GM21447 (cell line): Measurements from ENCODE around the gene SPECC1L.
"Not testable (repeated sequence)": the region's sequence is repeated elsewhere in the genome, so short reads cannot be mapped to it uniquely, and the experiment has no call there.

Source experiments
- ATAC-seq: cut with Tn5 transposase; IDR thresholded peaks from one replicate; pipeline ENCODE4 v1.9.1; 2021; ENCODE audit not compliant: unreplicated experiment

SPECC1L gene

GRCh38 chr22:24245584-24246561 lies 24.8 kb upstream of the SPECC1L start:
- not testable (repeated sequence) for ATAC-seq

- ATAC-seq, result no peak
Observed at GRCh38 chr22:24247011-24247507, 23.6 kb upstream of the SPECC1L start.

GRCh38 chr22:24247564-24248344 lies 22.9 kb upstream of the SPECC1L start:
- ATAC-seq, result no peak

- ATAC-seq, result not testable (repeated sequence)
Observed at GRCh38 chr22:24248611-24249010, 22.0 kb upstream of the SPECC1L start.

- not testable (repeated sequence) for ATAC-seq
Observed at GRCh38 chr22:24249413-24249812, 21.2 kb upstream of the SPECC1L start.

- ATAC-seq, result not testable (repeated sequence)
Observed at GRCh38 chr22:24251286-24251685, 19.3 kb upstream of the SPECC1L start.

GRCh38 chr22:24253126-24253525 lies 17.5 kb upstream of the SPECC1L start:
- ATAC-seq, result not testable (repeated sequence)

GRCh38 chr22:24256136-24256535 lies 14.5 kb upstream of the SPECC1L start:
- not testable (repeated sequence) for ATAC-seq

- ATAC-seq, result not testable (repeated sequence)
Observed at GRCh38 chr22:24256736-24257135, 13.9 kb upstream of the SPECC1L start.

- ATAC-seq, result not testable (repeated sequence)
Observed at GRCh38 chr22:24259459-24259858, 11.2 kb upstream of the SPECC1L start.

- not testable (repeated sequence) for ATAC-seq
Observed at GRCh38 chr22:24262185-24262749, 8.4 kb upstream of the SPECC1L start.

GRCh38 chr22:24263479-24263878 lies 7.2 kb upstream of the SPECC1L start:
- not testable (repeated sequence) for ATAC-seq

- not testable (repeated sequence) for ATAC-seq
Observed at GRCh38 chr22:24264329-24264896, 6.2 kb upstream of the SPECC1L start.

GRCh38 chr22:24265734-24266133 lies 4.9 kb upstream of the SPECC1L start:
- ATAC-seq, result no peak

GRCh38 chr22:24266495-24266894 lies 4.1 kb upstream of the SPECC1L start:
- ATAC-seq, result not testable (repeated sequence)

GRCh38 chr22:24271386-24271854 lies 789 bp downstream of the SPECC1L start:
- no peak for ATAC-seq

GRCh38 chr22:24273031-24273430 lies 2.4 kb downstream of the SPECC1L start:
- ATAC-seq, result not testable (repeated sequence)

- not testable (repeated sequence) for ATAC-seq
Observed at GRCh38 chr22:24273906-24274305, 3.3 kb downstream of the SPECC1L start.

GRCh38 chr22:24274696-24275405 lies 4.2 kb downstream of the SPECC1L start:
- ATAC-seq, result not testable (repeated sequence)

- not testable (repeated sequence) for ATAC-seq
Observed at GRCh38 chr22:24280363-24280762, 9.7 kb downstream of the SPECC1L start.
